ENCODE measurements around the gene RANBP10.

Gene RANBP10

GRCh38 chr16:67736858-67737257 lies 69.5 kb downstream of the RANBP10 start:
- DNase-seq, result no peak

- no peak for DNase-seq
Measured at GRCh38 chr16:67734731-67735201, 71.6 kb downstream of the RANBP10 start.

DNA sequence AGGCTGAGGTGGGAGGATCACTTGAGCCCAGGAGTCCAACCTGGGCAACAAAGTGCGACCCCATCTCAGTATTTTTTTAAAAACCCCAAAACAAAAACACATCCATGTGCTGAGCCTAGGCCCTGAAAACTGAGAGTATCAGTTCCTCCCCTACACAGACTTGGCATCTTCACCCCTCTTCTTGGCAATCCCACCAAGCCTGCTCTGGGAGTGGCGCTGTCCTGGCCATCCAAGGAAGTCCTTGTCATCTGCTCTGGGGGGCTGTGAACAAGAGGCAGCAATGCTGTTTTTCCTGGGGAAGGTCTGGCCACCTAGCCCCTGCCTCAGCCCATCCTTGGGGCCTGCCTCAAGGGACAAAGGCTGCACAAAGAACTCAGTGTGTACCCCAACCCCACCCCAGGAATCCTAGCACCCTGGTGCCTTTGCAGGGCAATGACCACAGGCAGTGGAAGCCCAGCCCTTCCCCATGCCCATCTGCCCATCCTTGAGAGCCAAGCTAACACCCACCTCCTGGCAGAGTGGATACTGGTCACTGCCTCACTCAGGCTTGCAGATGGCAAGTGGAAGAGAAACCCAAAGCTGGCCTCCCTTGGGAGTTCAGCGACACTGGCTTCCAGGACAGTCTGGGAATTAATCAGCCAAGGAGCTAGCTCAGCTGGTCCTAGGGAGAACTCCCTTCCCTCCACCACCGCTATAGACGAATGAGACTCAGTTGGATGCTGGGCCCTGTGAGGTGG lies 72.5 kb downstream of the RANBP10 start:
- DNase-seq, result no peak

- DNase-seq, result no peak
Measured at GRCh38 chr16:67731753-67732095, 74.6 kb downstream of the RANBP10 start.

DNA sequence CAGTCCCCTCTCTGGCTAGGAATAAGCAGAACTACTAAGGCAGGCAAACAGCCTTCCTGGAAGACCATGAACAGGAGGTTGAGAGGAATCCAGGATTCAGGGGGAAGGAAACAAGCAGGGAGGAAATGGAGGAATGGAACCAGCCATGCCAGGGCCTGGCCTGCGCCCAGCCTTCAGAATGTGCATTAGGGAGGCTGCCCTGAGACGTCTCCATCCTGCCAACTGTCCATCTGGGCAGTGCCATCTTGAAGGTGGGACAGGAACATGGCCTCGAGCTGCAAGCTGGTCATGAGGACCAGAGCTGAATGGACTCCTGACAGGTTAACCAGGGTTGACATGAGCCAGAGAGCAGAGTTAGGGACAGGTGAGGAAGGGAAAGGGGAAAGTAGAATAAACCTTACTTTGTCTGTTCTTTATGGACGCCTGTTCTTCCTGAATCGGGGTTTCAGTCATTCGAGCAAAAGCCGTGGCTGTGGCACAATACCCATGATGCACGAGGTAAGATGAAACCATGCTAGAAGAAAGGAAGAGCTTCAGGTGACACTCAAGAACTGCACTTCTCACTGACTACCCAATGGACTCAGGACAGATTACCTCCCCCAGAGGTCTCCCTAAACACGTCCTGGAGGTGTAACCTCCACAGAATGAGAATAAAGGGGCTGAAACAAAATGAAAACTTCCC lies 75.1 kb downstream of the RANBP10 start:
- no peak for DNase-seq

GRCh38 chr16:67730326-67730725 lies 76.0 kb downstream of the RANBP10 start:
- DNase-seq, result no peak

DNA sequence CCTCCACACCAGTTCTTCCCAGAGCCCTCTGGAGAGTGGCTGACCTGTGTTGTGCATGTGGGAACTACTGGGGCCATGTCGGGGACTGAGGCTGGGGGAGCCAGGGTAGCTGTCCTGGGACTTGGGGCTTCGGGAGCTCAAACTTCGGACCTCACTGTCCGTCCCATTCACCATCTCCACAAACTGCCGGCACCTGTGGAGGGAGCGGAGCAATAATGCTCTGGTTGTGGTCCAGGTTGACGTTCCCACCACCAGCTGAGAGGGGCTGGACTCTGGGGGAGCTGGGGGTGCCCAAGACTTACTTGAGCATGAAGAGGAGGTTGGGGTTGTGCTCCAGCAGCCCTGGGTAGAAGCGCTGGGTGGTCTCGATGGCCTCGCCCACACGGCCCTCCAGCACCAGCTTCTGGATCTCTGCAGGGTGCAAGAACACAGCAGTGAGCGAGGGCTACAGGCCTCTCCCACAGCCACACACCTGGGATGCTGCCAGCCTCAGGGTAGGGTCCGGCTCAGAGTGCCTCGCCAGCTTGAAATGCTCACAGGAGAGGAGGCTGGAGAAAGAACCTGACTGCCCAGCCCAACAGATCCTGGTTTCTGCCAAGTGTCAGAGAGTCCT lies 76.6 kb downstream of the RANBP10 start:
- no peak for DNase-seq

GRCh38 chr16:67727521-67728485 lies 78.6 kb downstream of the RANBP10 start:
- DNase-seq, result no peak

DNA sequence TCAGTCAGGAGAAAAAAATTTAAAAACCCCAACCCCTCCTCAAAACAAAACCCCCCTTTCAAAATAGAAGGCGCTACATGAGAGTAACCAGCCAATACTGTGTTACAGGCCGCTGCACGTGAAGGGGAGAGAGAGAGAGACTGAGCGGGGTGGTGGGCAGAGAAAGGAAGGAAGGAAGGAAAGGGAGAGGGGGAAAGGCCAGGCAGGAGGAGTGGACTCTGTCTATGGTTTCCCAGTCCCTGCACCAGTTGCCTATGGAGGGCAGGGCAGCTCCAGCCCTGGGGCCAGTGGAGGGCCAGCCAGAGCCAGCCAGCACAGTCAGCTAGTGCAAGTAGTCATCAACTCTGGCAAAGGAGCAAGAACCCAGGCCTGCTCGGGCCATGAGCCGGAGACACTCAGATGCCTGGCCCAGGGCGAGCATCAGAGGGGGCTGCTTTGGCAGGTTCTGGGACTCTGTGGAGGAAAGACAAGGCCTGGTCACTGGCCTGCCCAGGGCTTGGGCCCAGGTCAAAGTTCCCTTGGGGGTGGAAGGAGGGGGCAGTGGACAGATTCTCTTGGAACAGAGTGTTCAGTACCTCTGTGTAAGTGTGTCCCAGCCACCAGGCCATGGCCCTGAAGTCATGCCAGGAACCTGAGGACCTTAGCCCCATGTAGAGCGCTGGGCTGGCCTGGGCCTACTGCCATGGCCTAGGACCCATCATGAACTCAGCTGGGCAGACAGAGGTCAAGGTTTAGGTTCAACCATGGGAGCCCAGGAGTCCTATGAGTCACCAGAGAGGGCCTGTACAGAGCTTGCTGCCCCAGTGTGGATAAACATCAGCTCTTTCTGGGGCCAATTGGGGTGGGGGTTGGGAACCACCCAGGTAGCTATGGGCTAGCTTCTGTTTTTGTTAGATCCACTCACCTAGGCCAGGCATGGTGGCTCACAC lies 80.0 kb downstream of the RANBP10 start:
- no peak for DNase-seq

DNA sequence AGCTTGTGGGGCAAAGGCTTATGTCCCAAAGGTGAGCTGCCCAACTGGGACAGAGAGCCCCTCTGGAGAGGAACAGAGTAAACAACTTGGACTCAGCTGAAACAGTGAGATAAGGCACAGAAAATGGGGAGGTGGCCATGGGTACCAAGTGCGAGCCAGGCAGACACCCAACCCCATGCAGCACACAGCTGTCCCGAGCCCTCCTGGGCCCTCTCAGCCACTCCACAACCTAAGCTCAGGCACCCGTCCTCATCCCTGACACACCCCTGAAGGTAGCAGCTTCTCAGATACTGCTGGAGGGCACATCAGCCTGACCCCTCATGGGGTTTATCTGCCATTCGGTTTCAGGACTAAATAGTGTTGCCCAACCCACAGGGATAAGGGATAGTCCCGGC lies 82.5 kb downstream of the RANBP10 start:
- DNase-seq, result no peak

DNA sequence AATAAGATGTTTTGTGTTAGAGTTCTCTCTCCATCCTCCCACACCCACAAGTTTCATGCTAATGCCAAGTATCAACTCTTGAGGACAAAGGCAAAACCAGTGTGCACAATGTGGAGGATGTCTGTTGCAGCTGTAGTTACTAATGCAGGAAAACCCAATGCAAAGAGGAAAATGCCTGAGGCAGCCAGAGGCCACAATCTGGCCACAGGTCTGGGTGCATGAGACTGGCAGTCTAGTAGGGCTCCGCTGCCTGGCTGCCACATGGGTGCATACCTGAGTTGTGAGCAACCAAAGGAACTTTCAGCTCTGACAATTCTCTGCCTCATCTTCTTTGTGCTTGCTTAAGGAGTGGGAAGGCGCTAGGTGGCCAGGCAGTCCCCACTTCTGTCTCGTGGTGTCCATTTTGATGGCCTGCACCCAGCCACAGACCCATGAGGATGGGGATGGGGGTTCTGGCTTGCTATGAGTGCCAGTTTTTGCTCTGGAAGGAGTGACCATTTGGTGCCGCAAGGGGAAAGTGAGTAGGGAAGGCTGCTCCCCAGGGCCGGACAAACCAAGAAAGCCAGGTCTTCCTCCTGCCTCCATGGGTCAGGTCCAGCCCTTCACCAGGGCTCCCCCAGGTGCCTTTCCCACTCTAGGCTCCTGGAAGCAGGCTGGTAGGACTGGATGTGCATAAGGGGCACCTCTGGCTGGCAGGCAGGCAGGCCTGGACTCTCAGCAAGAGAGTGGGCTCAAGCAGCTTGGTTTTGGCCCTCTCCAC lies 83.0 kb downstream of the RANBP10 start:
- no peak for DNase-seq

DNA sequence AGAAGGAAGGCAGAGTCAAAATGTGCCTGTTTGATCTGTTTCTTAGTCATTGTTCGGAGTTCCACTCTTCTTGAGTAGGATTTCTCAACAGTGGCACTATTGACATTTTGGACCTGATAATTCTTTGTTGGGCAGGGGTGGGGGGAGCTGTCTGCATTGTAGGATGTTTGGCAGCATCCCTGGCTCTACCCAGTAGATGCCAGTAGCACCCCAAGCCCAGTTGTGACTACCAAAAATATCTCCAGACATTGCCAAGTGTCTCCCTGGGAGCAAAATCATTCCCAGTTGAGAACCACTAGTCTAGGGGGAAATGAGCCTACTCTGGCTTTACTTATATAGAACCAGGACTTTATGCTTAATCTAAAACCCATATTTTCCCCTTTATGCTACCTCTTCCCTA lies 86.1 kb downstream of the RANBP10 start:
- no peak for DNase-seq

DNA sequence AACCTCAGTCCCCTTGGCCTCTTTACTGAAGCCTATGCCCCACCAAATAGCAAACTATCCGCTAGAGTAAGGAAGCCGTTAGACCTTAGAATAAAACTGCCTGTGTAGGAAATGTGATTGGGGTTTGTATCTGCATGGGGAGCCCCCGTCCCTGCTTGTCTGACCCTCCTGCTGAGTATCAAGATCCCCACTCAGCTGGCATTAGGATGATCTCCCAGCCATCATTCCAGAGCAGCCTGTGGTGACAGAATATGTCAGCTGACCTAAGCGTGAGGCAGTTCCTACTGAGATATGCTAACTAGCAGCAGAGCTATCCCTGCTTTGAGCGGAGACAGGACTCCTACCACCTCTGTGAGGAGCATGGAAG lies 86.6 kb downstream of the RANBP10 start:
- peak; percentile 6 for DNase-seq

GRCh38 chr16:67719048-67719777 lies 87.1 kb downstream of the RANBP10 start, which contains the start of gene GFOD2:
TSS of gene GFOD2 (minus strand) at chr16:67719316. CDS start at chr16:67685715, 33,601 bp downstream.
- peak; percentile 98 for DNase-seq

DNA sequence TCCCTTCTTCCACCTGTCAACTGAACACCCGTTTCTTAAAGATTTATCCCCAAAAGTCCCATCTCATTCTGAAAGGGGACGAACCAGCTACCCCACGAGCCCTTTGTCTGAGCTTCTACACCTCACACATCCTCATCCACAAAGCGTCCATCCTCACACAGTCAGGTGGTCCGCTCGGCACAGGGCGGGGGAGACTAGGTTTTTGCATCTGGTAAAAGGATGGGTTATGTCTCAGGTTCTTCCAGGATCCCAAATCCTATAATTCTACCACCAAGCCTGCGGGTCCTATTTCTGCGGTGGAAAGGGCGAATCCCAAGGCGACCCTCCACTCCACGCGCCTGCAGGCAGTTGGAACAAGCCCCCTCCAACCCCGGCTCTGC lies 87.7 kb downstream of the RANBP10 start:
- peak; percentile 7 for DNase-seq

DNA sequence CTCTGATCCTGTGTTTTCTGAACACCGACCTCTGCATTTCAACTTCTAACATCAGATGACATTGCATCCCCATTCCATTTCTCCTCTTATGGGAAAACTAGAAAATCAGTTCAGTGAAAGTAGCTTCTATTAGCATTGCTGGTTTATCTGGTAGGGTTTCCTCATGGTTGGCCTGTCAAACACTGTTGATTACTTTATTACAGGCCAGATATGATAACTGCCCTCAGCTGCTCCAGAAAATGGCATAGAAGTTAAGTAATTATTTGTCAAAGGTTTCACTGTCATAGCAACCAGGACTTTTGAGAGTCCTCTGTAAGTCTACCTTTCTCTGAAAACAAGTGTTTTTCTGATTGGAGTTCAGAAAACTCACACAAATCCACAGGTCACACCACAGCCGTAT lies 90.3 kb downstream of the RANBP10 start:
- no peak for DNase-seq

DNA sequence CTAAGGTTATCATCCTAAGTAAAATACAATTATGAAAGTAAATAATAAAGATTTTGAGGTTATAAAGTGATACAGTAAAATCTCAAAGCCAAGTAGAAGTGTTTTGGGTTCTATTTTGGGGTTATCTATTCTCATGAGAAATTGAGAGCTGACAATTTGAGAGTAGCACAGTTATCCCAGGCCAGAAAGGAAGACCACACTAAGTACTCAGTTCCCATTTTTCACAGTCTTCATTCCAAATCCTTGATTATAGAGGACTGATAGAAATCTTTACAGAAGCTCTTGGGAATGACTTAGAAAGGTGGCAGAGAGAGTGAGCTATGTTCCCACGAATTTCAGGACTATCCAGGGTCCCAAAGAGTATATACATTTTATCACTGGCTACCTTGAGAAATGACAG lies 91.8 kb downstream of the RANBP10 start:
- DNase-seq, result no peak

- DNase-seq, result no peak
Measured at GRCh38 chr16:67713647-67714273, 92.6 kb downstream of the RANBP10 start.

- DNase-seq, result no peak
Measured at GRCh38 chr16:67710607-67711006, 95.8 kb downstream of the RANBP10 start.

DNA sequence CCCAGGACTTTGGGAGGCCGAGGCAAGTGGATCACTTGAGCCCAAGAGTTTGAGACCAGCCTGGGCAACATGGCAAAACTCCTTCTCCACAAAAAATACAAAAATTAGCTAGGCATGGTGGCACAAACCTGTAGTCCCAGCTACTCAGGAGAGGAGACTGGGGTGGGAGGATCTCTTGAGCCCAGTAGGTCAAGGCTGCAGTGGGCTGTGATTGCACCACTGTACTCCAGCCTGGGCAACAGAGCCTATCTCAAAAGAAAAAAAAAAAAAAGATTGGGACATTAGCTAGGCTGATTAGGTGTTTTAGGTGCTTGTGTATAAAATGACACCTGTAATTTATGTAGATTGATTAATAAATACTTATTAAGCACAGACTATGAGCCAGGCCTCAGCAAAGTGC lies 97.3 kb downstream of the RANBP10 start:
- no peak for DNase-seq
